ENCODE results near the gene IL20RB.
"Not testable (repeated sequence)": the region's sequence is repeated elsewhere in the genome, so short reads cannot be mapped to it uniquely, and the experiment has no call there.

IL20RB gene

GRCh38 chr3:136987398-136987980 lies 29.7 kb downstream of the IL20RB start:
- DNase-seq (ENCODE audit: low read depth) = not testable (repeated sequence)

DNA sequence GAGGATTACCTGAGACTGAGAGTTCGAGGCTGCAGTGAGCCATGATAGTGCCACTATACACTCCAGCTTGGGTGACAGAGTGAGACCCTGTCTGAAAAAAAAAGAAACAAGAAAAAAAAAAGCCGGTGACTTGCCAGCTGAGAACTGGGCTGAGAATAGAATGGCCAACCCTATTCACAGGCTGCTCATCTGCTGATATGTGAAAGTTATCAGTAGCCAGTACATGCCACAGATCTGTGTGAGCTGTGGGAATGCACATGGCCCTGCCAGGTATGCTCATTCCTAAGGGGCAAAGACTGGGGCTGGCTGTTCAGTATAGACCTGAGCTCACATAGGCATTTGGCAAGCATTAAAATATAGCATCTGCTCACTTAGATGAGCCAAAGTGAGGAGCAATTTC lies 30.9 kb downstream of the IL20RB start:
- DNase-seq (ENCODE audit: low read depth) = no peak

DNA sequence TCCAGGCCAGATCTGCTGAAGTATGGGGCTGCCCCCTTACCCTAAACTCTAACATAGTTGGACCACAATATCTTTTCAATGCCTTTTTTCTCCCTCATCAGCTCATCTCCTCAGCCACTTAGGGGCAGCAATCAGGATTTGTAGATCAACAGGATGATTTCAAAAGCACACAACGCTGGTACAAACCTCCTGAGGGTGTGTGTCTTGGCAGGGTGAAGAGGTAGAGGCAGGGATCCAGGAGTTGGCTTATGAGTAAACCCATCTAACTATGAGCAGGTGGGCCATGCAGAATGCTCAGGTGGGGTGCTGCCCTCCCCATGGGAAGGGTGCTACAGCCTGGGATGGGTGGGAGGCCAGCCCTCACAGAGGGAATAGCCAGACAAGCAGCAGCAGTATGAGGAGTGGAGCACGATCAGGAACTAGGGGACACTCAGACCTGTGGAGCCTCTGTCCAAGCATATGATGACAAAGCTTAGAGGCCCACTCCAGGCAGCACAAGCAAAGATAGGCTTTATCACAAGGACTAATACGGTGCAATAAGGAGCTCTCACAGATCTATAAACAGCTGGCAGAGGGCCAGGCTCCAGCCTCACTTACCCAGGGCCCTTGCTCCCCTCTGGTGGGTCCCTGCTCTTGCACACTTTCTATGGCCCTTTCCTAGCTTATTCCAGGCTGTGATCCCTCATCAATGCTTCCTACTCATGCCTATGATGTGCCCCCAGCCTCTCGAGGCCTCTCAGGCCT lies 32.2 kb downstream of the IL20RB start:
- no peak for DNase-seq (ENCODE audit: low read depth)

GRCh38 chr3:136990826-136991225 lies 33.0 kb downstream of the IL20RB start:
- DNase-seq (ENCODE audit: low read depth) = no peak

DNA sequence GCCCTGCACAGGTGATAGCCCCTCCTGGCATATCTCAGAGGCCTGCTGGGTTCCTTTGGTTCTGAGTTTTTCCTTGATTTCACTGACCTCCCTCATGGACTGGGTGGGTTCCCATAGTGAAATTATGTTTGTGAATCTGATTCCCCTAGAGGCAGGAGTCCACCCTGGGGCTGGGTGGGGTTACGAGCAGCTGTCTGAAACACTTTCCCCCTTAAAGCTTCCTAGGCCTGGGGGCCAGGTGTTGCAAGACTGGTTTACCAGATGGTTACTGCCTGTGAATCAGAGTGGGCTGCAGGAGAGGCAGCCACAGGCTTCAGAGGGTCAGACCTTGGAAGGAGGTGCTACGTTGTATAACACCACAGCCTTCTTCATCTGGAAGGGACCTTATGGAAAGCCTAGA lies 34.3 kb downstream of the IL20RB start:
- DNase-seq (ENCODE audit: low read depth) = no peak

DNA sequence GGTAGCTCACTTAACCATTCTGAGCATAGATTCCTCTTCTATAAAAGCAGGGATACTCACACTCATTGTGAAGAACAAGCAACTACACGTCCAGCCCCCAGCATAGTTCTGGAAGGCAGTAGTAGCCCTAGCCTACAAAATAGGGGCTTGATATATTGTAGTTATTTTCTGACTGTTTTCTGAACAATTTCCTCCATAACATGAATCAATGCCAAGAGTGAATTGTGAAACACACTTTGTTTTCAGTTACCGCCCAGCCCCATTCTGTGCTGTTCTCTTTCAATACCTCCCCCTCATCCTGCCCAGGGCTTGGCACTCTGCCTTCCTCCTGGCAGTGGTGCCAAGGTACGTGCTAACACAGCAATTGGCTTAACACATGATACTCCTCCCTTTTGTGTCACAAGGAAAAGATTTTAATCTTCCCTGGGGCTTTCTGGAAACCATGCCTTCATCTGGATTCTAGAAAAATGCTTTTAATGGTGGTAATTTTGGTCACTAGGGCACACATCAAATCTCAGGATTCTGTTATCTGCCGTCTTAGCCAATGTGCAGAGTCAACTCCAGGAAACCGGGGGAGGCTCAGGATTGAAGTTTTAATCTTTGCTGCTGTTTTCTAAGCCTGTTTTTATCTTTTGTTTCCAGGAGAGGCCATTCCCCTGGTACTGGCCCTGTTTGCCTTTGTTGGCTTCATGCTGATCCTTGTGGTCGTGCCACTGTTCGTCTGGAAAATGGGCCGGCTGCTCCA lies 37.2 kb downstream of the IL20RB start:
- DNase-seq (ENCODE audit: low read depth) = no peak

GRCh38 chr3:136995652-136996051 lies 37.9 kb downstream of the IL20RB start:
- DNase-seq (ENCODE audit: low read depth) = no peak

DNA sequence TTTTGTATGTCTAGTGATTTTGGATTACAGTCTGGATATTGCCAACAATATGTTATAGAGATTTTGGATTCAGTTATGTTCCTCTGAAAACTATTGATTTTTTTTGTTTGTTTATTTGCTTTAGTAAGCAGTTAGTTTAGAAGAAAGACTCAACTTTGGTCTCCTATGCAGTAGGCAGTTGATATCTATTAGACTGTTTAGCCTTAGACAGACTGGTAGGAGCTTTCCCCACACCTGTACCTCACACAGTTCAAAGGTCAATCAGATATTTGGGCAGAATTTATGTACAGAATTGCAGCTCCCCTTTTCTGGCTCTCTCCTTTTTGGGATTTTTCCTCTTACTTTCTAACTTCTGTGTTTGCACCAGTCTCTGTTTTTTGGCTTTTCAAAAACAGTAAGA lies 42.3 kb downstream of the IL20RB start:
- DNase-seq (ENCODE audit: low read depth) = no peak

- DNase-seq (ENCODE audit: low read depth) = not testable (repeated sequence)
Observed at GRCh38 chr3:137007376-137007775, 49.6 kb downstream of the IL20RB start.

- DNase-seq (ENCODE audit: low read depth) = no peak
Observed at GRCh38 chr3:137008131-137008530, 50.3 kb downstream of the IL20RB start.

- no peak for DNase-seq (ENCODE audit: low read depth)
Observed at GRCh38 chr3:137008976-137009375, 51.2 kb downstream of the IL20RB start.

DNA sequence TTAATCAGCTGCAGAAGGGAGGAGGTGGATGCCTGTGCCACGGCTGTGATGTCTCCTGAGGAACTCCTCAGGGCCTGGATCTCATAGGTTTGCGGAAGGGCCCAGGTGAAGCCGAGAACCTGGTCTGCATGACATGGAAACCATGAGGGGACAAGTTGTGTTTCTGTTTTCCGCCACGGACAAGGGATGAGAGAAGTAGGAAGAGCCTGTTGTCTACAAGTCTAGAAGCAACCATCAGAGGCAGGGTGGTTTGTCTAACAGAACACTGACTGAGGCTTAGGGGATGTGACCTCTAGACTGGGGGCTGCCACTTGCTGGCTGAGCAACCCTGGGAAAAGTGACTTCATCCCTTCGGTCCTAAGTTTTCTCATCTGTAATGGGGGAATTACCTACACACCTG lies 52.4 kb downstream of the IL20RB start:
- no peak for DNase-seq (ENCODE audit: low read depth)

DNA sequence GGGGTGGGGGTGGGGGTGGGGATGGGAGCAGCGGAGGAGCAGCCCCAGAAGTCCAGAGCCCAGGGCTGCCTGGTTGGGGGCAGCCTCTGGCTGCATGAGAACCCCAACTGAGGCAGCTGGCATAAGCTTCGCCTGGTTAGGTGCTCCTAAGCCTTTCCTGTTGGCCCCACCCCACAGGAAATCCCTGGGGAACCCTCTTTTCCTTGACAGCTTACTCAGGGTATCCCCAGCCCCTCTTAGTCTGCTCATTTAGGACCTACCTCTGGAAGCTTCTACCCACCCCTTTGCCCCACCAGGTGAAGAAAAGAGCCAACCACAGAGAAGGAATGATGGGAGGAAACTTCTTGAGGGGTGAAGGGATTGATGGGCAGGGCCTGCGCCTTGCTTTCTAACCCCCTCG lies 53.4 kb downstream of the IL20RB start:
- DNase-seq (ENCODE audit: low read depth) = no peak

GRCh38 chr3:137012097-137012501 lies 54.3 kb downstream of the IL20RB start:
- no peak for DNase-seq (ENCODE audit: low read depth)

- peak; percentile 74 for DNase-seq (ENCODE audit: low read depth)
Observed at GRCh38 chr3:137013951-137014688, 56.3 kb downstream of the IL20RB start.

DNA sequence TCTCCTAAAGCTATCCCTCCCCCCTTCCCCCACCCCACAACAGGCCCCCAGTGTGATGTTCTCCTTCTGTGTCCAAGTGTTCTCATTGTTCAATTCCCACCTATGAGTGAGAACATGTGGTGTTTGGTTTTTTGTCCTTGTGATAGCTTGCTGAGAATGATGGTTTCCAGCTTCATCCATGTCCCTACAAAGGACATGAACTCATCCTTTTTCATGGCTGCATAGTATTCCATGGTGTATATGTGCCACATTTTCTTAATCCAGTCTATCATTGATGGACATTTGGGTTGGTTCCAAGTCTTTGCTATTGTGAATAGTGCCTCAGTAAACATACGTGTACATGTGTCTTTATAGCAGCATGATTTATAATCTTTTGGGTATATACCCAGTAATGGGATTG lies 59.5 kb downstream of the IL20RB start:
- DNase-seq (ENCODE audit: low read depth) = not testable (repeated sequence)

DNA sequence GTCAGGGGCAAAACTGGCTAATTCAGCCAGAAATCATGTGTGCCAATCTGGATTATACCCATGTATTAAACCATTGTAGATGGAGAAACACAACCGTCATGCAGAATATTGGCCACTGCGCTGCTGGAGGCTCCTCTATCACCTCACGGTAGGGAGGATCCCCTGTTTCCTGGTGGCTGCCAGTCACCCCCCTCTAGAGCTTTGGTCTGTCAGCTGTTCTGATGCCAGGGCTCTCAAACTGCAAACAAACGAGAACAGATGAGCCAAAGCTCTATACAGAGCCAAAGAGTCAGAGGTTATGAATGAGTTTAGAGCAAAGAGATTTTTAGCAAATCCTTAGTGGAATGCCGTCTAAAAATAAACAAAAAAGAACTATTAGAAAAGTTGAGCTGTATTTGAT lies 62.5 kb downstream of the IL20RB start:
- DNase-seq (ENCODE audit: low read depth) = no peak

DNA sequence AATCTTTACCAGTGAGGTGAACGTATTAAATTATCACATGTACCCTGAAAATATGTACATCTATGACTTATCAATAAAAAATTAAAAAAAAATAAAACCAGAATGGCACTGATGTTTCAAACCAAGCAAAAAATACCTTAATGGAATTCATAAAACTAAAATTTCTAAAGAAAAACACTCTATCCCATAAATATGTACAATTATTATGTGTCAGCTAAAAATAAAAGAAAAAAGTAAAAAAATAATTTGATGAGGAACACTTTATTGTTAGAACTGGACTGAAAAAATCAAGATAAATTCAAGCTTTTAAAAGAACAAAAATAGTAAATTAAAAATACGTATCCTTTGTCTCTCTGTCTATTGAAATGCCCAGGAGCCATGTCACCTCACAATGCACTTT lies 63.1 kb downstream of the IL20RB start:
- no peak for DNase-seq (ENCODE audit: low read depth)

- no peak for DNase-seq (ENCODE audit: low read depth)
Observed at GRCh38 chr3:137024348-137024747, 66.6 kb downstream of the IL20RB start.

GRCh38 chr3:137026701-137027100 lies 68.9 kb downstream of the IL20RB start:
- DNase-seq (ENCODE audit: low read depth) = no peak

- DNase-seq (ENCODE audit: low read depth) = peak; percentile 80
Observed at GRCh38 chr3:137032465-137033120, 74.8 kb downstream of the IL20RB start.

- DNase-seq (ENCODE audit: low read depth) = no peak
Observed at GRCh38 chr3:137035631-137036030, 77.8 kb downstream of the IL20RB start.
